Measurements from ENCODE around the gene GPR162. TPM values are rescaled to one million over a fixed set of nuclear protein-coding genes. Genes with fewer than 3 reads are reported as not detected.

GPR162 gene
- total RNA-seq, 1 experiment from 2014 or later: 18.3 TPM

DNA sequence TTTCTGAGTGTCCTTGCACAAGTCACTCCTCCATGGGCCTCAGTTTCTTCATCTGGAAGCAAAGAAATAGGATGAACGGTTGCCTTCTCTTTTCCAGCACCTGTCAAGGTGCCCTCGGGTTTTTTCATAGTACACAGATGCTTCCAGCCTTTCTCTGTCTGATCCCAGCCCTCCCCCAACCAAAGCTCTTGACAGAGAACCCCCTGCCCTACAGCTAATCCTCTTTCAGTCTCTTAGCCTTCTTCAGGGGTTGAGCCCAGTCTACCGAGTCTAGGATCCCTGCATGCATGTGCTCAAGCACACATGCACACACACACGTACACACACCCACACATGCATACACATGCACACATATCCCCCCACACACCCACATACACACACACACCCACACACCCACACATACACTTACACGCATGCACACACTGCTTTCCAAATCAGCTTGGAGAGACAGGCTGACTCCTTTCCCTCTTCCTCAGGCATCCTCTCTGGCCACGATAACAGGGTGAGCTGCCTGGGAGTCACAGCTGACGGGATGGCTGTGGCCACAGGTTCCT is 24.8 kb downstream of the GPR162 start:
- POLR2A ChIA-PET (ENCODE audit: low non-redundant PET): no interaction called here
- peaks cover 12% of the 10 kb centered on the region for H3K4me1 ChIP-seq (ENCODE audit: insufficient read depth, low read length, poor library complexity, severe bottlenecking)

DNA sequence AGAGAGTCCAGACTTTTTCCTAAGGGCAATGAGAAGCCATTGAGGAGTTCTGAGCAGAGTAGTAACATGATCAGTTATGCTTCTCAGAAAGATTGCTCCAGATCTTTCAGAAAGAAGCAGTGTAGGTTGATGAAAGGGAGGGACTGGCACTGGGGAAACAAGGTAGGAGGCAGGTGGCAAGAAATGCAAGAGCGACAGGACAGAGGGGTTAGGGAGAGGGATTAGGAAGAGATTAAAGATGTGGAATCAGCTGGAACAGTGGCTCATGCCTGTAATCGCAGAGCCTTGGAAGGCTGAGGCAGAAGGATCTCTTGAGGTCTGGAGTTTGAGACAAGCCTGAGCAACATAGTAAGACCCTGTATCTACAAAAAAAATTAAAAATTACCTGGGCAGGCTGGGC is 26.1 kb downstream of the GPR162 start:
- intact Hi-C loops (cut with micrococcal nuclease; ENCODE audit: unreplicated experiment): no loop called here
- Histone ChIP-seq H3K27me3 (replicated peaks; ENCODE audit: insufficient read depth, low read depth, low read length, poor library complexity) (no peaks in the 10 kb centered on the region), H3K4me3 (ENCODE audit: low read depth, low read length, poor library complexity, severe bottlenecking) (no peak overlapping the region), H3K4me1 (ENCODE audit: insufficient read depth, low read length, poor library complexity, severe bottlenecking) (peaks cover 12% of the 10 kb centered on the region), H3K27ac (ENCODE audit: low read depth, low read length, poor library complexity, severe bottlenecking) (no peak overlapping the region), H3K36me3 (ENCODE audit: insufficient read depth, low read length, poor library complexity, severe bottlenecking) (peaks cover 59% of the 10 kb centered on the region), H3K9me3 (ENCODE audit: low read depth, low read length, poor library complexity, severe bottlenecking) (no peaks in the 10 kb centered on the region)
- POLR2A ChIA-PET (ENCODE audit: low non-redundant PET): no interaction called here
- TF ChIP-seq EZH2 (IDR thresholded peaks at IDR 0.05; ENCODE audit: borderline replicate concordance, low read depth, low read length, poor library complexity, severe bottlenecking): no peak
- TF ChIP-seq, protein P1, sequence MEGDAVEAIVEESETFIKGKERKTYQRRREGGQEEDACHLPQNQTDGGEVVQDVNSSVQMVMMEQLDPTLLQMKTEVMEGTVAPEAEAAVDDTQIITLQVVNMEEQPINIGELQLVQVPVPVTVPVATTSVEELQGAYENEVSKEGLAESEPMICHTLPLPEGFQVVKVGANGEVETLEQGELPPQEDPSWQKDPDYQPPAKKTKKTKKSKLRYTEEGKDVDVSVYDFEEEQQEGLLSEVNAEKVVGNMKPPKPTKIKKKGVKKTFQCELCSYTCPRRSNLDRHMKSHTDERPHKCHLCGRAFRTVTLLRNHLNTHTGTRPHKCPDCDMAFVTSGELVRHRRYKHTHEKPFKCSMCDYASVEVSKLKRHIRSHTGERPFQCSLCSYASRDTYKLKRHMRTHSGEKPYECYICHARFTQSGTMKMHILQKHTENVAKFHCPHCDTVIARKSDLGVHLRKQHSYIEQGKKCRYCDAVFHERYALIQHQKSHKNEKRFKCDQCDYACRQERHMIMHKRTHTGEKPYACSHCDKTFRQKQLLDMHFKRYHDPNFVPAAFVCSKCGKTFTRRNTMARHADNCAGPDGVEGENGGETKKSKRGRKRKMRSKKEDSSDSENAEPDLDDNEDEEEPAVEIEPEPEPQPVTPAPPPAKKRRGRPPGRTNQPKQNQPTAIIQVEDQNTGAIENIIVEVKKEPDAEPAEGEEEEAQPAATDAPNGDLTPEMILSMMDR (conservative IDR thresholded peaks at IDR 0.05; ENCODE audit: low read depth, low read length): no peak
- no TSS peak for BruUV-seq (replicated peaks)
- no peak for DNase-seq (ENCODE audit: low spot score)
- CTCF ChIA-PET: no interaction called here

More for the DNA sequence above, 24.8 kb downstream of the GPR162 start:
- intact Hi-C loops (cut with micrococcal nuclease; ENCODE audit: unreplicated experiment): no loop called here
- no peaks in the 10 kb centered on the region for H3K9me3 ChIP-seq (ENCODE audit: low read depth, low read length, poor library complexity, severe bottlenecking)
- H3K36me3 ChIP-seq (ENCODE audit: insufficient read depth, low read length, poor library complexity, severe bottlenecking): peaks cover 59% of the 10 kb centered on the region
- DNase-seq (ENCODE audit: low spot score): no peak
- CTCF ChIA-PET: no interaction called here
- H3K27ac ChIP-seq (ENCODE audit: low read depth, low read length, poor library complexity, severe bottlenecking): no peak overlapping the region
- BruUV-seq (replicated peaks): no TSS peak
- H3K27me3 ChIP-seq (replicated peaks; ENCODE audit: insufficient read depth, low read depth, low read length, poor library complexity): no peaks in the 10 kb centered on the region
- no peak overlapping the region for H3K4me3 ChIP-seq (ENCODE audit: low read depth, low read length, poor library complexity, severe bottlenecking)
- TF ChIP-seq, protein P1 (conservative IDR thresholded peaks at IDR 0.05; ENCODE audit: low read depth, low read length): no peak
- no peak for TF ChIP-seq EZH2 (IDR thresholded peaks at IDR 0.05; ENCODE audit: borderline replicate concordance, low read depth, low read length, poor library complexity, severe bottlenecking)

DNA sequence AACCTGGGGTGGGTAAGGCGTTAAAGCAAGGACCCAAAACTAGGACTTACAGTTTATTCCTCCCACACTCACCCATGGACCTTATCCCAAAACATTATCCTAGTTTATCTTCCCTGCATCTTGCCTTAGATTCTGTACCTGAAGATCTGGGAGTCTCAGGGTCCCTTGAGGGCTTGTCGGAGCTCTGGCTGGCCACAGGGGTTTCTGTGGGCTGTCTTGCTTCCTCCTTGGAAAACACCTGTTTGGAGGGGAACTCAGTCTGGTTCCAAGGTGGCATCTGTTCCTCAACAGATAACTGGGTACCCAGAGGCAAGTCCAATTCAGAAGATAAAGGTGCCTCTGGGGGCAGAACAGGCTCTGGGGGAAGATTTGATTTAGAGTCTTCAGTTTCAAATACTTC is 27.8 kb downstream of the GPR162 start:
- CTCF ChIA-PET: no interaction called here
- TF ChIP-seq EZH2 (IDR thresholded peaks at IDR 0.05; ENCODE audit: borderline replicate concordance, low read depth, low read length, poor library complexity, severe bottlenecking): no peak
- TF ChIP-seq, protein P1 (conservative IDR thresholded peaks at IDR 0.05; ENCODE audit: low read depth, low read length): no peak
- DNase-seq (ENCODE audit: low spot score): no peak
- H3K4me1 ChIP-seq (ENCODE audit: insufficient read depth, low read length, poor library complexity, severe bottlenecking): peaks cover 24% of the 10 kb centered on the region
- peaks cover 54% of the 10 kb centered on the region for H3K36me3 ChIP-seq (ENCODE audit: insufficient read depth, low read length, poor library complexity, severe bottlenecking)
- H3K9me3 ChIP-seq (ENCODE audit: low read depth, low read length, poor library complexity, severe bottlenecking): no peaks in the 10 kb centered on the region
- H3K27me3 ChIP-seq (replicated peaks; ENCODE audit: insufficient read depth, low read depth, low read length, poor library complexity): no peaks in the 10 kb centered on the region
- H3K4me3 ChIP-seq (ENCODE audit: low read depth, low read length, poor library complexity, severe bottlenecking): peak overlapping the region; percentile 67
- intact Hi-C loops (cut with micrococcal nuclease; ENCODE audit: unreplicated experiment): no loop called here
- no TSS peak for BruUV-seq (replicated peaks)
- H3K27ac ChIP-seq (ENCODE audit: low read depth, low read length, poor library complexity, severe bottlenecking): peak overlapping the region; percentile 10
- POLR2A ChIA-PET (ENCODE audit: low non-redundant PET): no interaction called here

Data from A673 (cell line).